ENCODE data around the gene ODF4. TPM values are rescaled to one million over a fixed set of nuclear protein-coding genes. Genes with fewer than 3 reads are reported as not detected.

Gene ODF4
- total and polyA plus RNA-seq, 2 of the 13 experiments (the other 11 are each of a cell fraction or from before 2014, with no cell fraction given), result not detected

DNA sequence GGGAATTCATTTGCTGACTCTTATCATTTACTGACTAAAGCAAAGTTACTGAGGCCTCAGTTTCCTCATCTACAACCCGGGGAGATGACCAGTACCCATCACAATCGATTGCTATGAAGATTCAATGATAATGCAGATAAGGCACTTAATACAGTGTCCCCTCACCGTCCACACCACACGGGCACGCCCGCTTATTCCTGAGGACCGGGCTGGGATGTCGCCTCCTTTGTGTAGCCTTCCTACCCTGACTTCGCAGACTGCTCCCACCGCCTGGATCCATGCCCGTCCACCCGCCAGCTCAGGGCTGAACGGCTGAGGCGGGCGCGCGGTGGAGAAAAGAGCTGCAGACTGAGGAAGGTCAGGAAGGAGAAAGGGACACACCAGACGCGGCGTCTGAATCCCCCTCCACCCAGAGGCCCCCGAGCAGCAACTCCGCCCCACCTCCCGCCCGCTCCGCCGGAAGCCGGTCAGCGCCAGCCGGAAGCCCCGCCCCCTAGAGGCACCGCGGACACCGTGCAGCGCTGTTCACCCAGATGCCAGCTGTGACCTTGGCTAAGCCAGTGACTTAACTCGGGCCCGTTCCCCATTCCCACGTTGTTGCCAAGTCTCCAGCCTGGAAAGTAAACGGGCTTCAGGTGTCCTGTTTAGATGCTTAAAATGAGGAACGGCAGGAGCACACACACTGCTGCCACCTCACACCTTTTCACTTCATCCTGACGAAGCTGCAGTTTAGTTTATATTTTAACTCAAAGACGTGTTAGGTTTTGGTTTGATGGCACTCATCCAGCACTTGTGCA lies 36.8 kb downstream of the ODF4 start, which contains the start of gene KRABD2 (continued):
- TF ChIP-seq KMT2B (CRISPR knock-in tag; IDR thresholded peaks at IDR 0.05) (peak; percentile 79), ZNF773 (CRISPR knock-in tag; IDR thresholded peaks at IDR 0.05; ENCODE audit: borderline replicate concordance) (peak; percentile 27; the same call in 1 of the 2 replicates), MAF1 (CRISPR knock-in tag; IDR thresholded peaks at IDR 0.05; ENCODE audit: borderline replicate concordance) (0 out of 2 replicates have a peak, but pooled peaks have one; percentile 51), ZFP36L1 (CRISPR knock-in tag; IDR thresholded peaks at IDR 0.05) (peak; percentile 87), STAG1 (CRISPR knock-in tag; IDR thresholded peaks at IDR 0.05) (no peak; the same call in 1 of the 2 replicates), ZNF841 (CRISPR knock-in tag; IDR thresholded peaks at IDR 0.05; ENCODE audit: borderline replicate concordance) (no peak), ZNF30 (CRISPR knock-in tag; IDR thresholded peaks at IDR 0.05) (no peak), CBX2 (IDR thresholded peaks at IDR 0.05; ENCODE audit: low read depth, low read length) (no peak), CBX2 (CRISPR knock-in tag; IDR thresholded peaks at IDR 0.05; ENCODE audit: low read depth) (no peak), ZNF597 (CRISPR knock-in tag; IDR thresholded peaks at IDR 0.05) (no peak), HNRNPLL (IDR thresholded peaks at IDR 0.05; ENCODE audit: low read depth, low read length, poor library complexity, severe bottlenecking) (peak; percentile 88), FOXP1 (IDR thresholded peaks at IDR 0.05) (no peak), FOXP1 (CRISPR knock-in tag; IDR thresholded peaks at IDR 0.05) (peak; percentile 15; the same call in 1 of the 2 replicates), NFKBIZ (CRISPR knock-in tag; IDR thresholded peaks at IDR 0.05) (0 out of 2 replicates have a peak, but pooled peaks have one; percentile 63), ZNF34 (CRISPR knock-in tag; IDR thresholded peaks at IDR 0.05; ENCODE audit: borderline replicate concordance) (peak; percentile 79), ARHGAP35 (CRISPR knock-in tag; IDR thresholded peaks at IDR 0.05; ENCODE audit: borderline replicate concordance) (0 out of 2 replicates have a peak, but pooled peaks have one; percentile 24), ETV6 (CRISPR knock-in tag; conservative IDR thresholded peaks at IDR 0.05) (no peak; the same call in 1 of the 2 replicates), ZNF24 (IDR thresholded peaks at IDR 0.05) (no peak), ZNF674 (CRISPR knock-in tag; IDR thresholded peaks at IDR 0.05; ENCODE audit: low read depth) (no peak), AGO1 (IDR thresholded peaks at IDR 0.05; ENCODE audit: low read depth, low read length, poor library complexity, severe bottlenecking) (peak; percentile 98)
- TF ChIP-seq, protein P1, sequence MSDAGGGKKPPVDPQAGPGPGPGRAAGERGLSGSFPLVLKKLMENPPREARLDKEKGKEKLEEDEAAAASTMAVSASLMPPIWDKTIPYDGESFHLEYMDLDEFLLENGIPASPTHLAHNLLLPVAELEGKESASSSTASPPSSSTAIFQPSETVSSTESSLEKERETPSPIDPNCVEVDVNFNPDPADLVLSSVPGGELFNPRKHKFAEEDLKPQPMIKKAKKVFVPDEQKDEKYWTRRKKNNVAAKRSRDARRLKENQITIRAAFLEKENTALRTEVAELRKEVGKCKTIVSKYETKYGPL (CRISPR knock-in tag; IDR thresholded peaks at IDR 0.05), result no peak; the same call in 1 of the 2 replicates
- TF ChIP-seq, protein P2, sequence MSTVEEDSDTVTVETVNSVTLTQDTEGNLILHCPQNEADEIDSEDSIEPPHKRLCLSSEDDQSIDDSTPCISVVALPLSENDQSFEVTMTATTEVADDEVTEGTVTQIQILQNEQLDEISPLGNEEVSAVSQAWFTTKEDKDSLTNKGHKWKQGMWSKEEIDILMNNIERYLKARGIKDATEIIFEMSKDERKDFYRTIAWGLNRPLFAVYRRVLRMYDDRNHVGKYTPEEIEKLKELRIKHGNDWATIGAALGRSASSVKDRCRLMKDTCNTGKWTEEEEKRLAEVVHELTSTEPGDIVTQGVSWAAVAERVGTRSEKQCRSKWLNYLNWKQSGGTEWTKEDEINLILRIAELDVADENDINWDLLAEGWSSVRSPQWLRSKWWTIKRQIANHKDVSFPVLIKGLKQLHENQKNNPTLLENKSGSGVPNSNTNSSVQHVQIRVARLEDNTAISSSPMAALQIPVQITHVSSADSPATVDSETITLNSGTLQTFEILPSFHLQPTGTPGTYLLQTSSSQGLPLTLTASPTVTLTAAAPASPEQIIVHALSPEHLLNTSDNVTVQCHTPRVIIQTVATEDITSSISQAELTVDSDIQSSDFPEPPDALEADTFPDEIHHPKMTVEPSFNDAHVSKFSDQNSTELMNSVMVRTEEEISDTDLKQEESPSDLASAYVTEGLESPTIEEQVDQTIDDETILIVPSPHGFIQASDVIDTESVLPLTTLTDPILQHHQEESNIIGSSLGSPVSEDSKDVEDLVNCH (CRISPR knock-in tag; IDR thresholded peaks at IDR 0.05), result no peak
